Nephron progenitor cell (in vitro differentiated cells): ENCODE measurements around the gene CCDC87.
"Not testable (repeated sequence)": the region's sequence is repeated elsewhere in the genome, so short reads cannot be mapped to it uniquely, and the experiment has no call there.

Experiments used
- DNase-seq: peaks from one replicate; pipeline ENCODE4 v3.0.0; 2021
- H3K27ac Mint-ChIP-seq: 2 replicates; pipeline ENCODE4 v1.8.0; 2021; ENCODE audit warnings: mild to moderate bottlenecking, moderate library complexity, mixed read lengths
- H3K27me3 Mint-ChIP-seq: 2 replicates; pipeline ENCODE4 v1.8.0; 2021; ENCODE audit warnings: mild to moderate bottlenecking, low read depth, mixed read lengths; ENCODE audit not compliant: poor library complexity
- H3K36me3 Mint-ChIP-seq: 2 replicates; pipeline ENCODE4 v1.8.0; 2021; ENCODE audit warnings: low read depth, mixed read lengths
- H3K4me1 Mint-ChIP-seq: 2 replicates; pipeline ENCODE4 v1.8.0; 2021; ENCODE audit warnings: mixed read lengths
- H3K4me3 Mint-ChIP-seq: 2 replicates; pipeline ENCODE4 v1.8.0; 2021; ENCODE audit warnings: mild to moderate bottlenecking, moderate library complexity, mixed read lengths
- H3K9me3 Mint-ChIP-seq: 2 replicates; pipeline ENCODE4 v1.8.0; 2021; ENCODE audit warnings: mild to moderate bottlenecking, moderate library complexity, mixed read lengths
- CTCF ChIP-seq: fragments of 200-600 bp; sonication (generic); IDR thresholded peaks from 2 replicates; pipeline ENCODE4 v1.5.0; 2021; ENCODE audit warnings: antibody characterized with exemption

Gene CCDC87

GRCh38 chr11:66598993-66599392 lies 6.1 kb upstream of the CCDC87 start:
- H3K27me3 Mint-ChIP-seq: no peaks in the 10 kb centered on the region
- H3K4me1 Mint-ChIP-seq: peaks cover 16% of the 10 kb centered on the region
- H3K4me3 Mint-ChIP-seq: no peak overlapping the region
- H3K9me3 Mint-ChIP-seq: no peaks in the 10 kb centered on the region
- H3K27ac Mint-ChIP-seq: no peak overlapping the region
- DNase-seq: no peak
- TF ChIP-seq CTCF: no peak
- peaks cover 34% of the 10 kb centered on the region for H3K36me3 Mint-ChIP-seq

GRCh38 chr11:66595245-66595904 lies 2.5 kb upstream of the CCDC87 start:
- peaks cover 8% of the 10 kb centered on the region for H3K27me3 Mint-ChIP-seq
- H3K36me3 Mint-ChIP-seq: peaks cover 24% of the 10 kb centered on the region
- peak overlapping the region; percentile 52 for H3K4me3 Mint-ChIP-seq
- H3K4me1 Mint-ChIP-seq: peaks cover 20% of the 10 kb centered on the region
- peak overlapping the region; percentile 87 for H3K27ac Mint-ChIP-seq
- no peak for DNase-seq
- H3K9me3 Mint-ChIP-seq: peaks cover 28% of the 10 kb centered on the region
- TF ChIP-seq CTCF: no peak

- H3K36me3 Mint-ChIP-seq: peaks cover 20% of the 10 kb centered on the region
- H3K27me3 Mint-ChIP-seq: peaks cover 8% of the 10 kb centered on the region
- peaks cover 36% of the 10 kb centered on the region for H3K9me3 Mint-ChIP-seq
- peaks cover 20% of the 10 kb centered on the region for H3K4me1 Mint-ChIP-seq
- TF ChIP-seq CTCF: no peak
- no peak for DNase-seq
- H3K27ac Mint-ChIP-seq: no peak overlapping the region
- H3K4me3 Mint-ChIP-seq: peak overlapping the region; percentile 100
Measured at GRCh38 chr11:66593650-66594049, 787 bp upstream of the CCDC87 start.

GRCh38 chr11:66593303-66593635 lies 406 bp upstream of the CCDC87 start:
- peaks cover 8% of the 10 kb centered on the region for H3K27me3 Mint-ChIP-seq
- no peak for DNase-seq
- H3K9me3 Mint-ChIP-seq: peaks cover 36% of the 10 kb centered on the region
- peak overlapping the region; percentile 100 for H3K4me3 Mint-ChIP-seq
- H3K36me3 Mint-ChIP-seq: peaks cover 20% of the 10 kb centered on the region
- peak overlapping the region; percentile 99 for H3K27ac Mint-ChIP-seq
- peaks cover 20% of the 10 kb centered on the region for H3K4me1 Mint-ChIP-seq
- no peak for TF ChIP-seq CTCF

GRCh38 chr11:66591175-66591574 lies 1.7 kb downstream of the CCDC87 start:
- DNase-seq: no peak
- TF ChIP-seq CTCF: no peak
- no peak overlapping the region for H3K4me3 Mint-ChIP-seq
- H3K36me3 Mint-ChIP-seq: peaks cover 13% of the 10 kb centered on the region
- peaks cover 50% of the 10 kb centered on the region for H3K9me3 Mint-ChIP-seq
- no peak overlapping the region for H3K27ac Mint-ChIP-seq
- peaks cover 20% of the 10 kb centered on the region for H3K4me1 Mint-ChIP-seq
- peaks cover 11% of the 10 kb centered on the region for H3K27me3 Mint-ChIP-seq

- Mint-ChIP-seq H3K36me3 (peaks cover 11% of the 10 kb centered on the region), H3K27ac (no peak overlapping the region), H3K9me3 (peaks cover 60% of the 10 kb centered on the region), H3K27me3 (peaks cover 11% of the 10 kb centered on the region), H3K4me1 (peaks cover 14% of the 10 kb centered on the region), H3K4me3 (no peak overlapping the region)
- DNase-seq: no peak
- no peak for TF ChIP-seq CTCF
Measured at GRCh38 chr11:66589996-66590675, 2.7 kb downstream of the CCDC87 start.

- not testable (repeated sequence) for H3K4me3 Mint-ChIP-seq, H3K27ac Mint-ChIP-seq, H3K4me1 Mint-ChIP-seq, DNase-seq, H3K36me3 Mint-ChIP-seq
- peaks cover 11% of the 10 kb centered on the region for H3K27me3 Mint-ChIP-seq
- peaks cover 65% of the 10 kb centered on the region for H3K9me3 Mint-ChIP-seq
Measured at GRCh38 chr11:66589315-66589714, 3.5 kb downstream of the CCDC87 start.
